ENCODE data around the gene CACNA2D3.

GRCh38 chr3:54954521-54954920, 832.2 kb downstream of the CACNA2D3 start:
- TF ChIP-seq CTCF (conservative IDR thresholded peaks at IDR 0.05) = no peak
- no peak for TF ChIP-seq EZH2 (IDR thresholded peaks at IDR 0.05; ENCODE audit: low read depth)

Data from PC-9 (cell line).